ENCODE data around the gene NR1H2. TPM values are rescaled to one million over a fixed set of nuclear protein-coding genes. Genes with fewer than 3 reads are reported as not detected.

Gene NR1H2
- total RNA-seq, 1 donor from 2014 or later: 15.1 TPM

- no peak for DNase-seq (ENCODE audit: low spot score in 2 of 2)
- no peak for FAIRE-seq
These were observed 22.6 kb downstream of the NR1H2 start for GRCh38 chr19:50398675-50399367.

- DNase-seq (ENCODE audit: low spot score in 2 of 2) (no peak), FAIRE-seq (no peak)
These were observed 23.1 kb downstream of the NR1H2 start for GRCh38 chr19:50399368-50399745.

- DNase-seq (ENCODE audit: low spot score in 2 of 2): no peak
- FAIRE-seq: no peak
These were observed 25.6 kb downstream of the NR1H2 start for GRCh38 chr19:50401605-50402450.

DNA sequence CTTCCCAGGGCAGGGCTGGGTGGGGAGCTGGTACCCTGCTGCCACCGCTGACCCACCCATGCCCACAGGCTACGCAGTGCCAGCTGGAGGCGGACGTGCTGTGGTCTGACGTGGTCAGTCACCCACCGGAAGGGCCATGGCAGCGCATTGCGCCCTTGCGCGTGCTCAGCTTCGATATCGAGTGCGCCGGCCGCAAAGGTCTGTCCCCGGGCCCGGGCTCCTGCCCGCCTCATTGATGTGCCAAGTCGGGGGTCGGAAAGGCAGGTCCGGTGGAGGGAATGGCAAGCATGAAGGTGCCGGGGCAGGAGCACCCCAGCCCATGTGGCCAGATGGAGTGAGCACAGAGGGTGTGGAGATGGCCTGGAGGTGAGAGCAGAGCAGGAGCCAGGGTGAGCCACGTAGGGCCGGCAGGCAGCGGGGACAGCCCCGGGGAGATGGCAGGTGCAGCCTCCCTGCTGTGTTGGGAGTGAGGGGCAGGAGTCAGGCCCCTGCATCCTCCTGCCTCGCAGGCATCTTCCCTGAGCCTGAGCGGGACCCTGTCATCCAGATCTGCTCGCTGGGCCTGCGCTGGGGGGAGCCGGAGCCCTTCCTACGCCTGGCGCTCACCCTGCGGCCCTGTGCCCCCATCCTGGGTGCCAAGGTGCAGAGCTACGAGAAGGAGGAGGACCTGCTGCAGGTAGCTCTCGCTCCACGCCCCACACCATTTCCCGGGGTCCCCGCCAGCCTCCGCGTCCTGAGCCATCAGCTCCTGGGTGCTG, 26.5 kb downstream of the NR1H2 start:
- DNase-seq (ENCODE audit: low spot score in 2 of 2) (no peak), FAIRE-seq (no peak)

- DNase-seq (ENCODE audit: low spot score in 2 of 2) (no peak), FAIRE-seq (no peak)
These were observed 30.0 kb downstream of the NR1H2 start for GRCh38 chr19:50406156-50406820.

GRCh38 chr19:50406829-50407228, 30.6 kb downstream of the NR1H2 start:
- DNase-seq (ENCODE audit: low spot score in 2 of 2) (no peak), FAIRE-seq (no peak)

- no peak for DNase-seq (ENCODE audit: low spot score in 2 of 2)
- FAIRE-seq: no peak
These were observed 33.1 kb downstream of the NR1H2 start for GRCh38 chr19:50409347-50409746.

GRCh38 chr19:50410109-50410508, 33.9 kb downstream of the NR1H2 start:
- FAIRE-seq (no peak), DNase-seq (ENCODE audit: low spot score in 2 of 2) (no peak)

DNA sequence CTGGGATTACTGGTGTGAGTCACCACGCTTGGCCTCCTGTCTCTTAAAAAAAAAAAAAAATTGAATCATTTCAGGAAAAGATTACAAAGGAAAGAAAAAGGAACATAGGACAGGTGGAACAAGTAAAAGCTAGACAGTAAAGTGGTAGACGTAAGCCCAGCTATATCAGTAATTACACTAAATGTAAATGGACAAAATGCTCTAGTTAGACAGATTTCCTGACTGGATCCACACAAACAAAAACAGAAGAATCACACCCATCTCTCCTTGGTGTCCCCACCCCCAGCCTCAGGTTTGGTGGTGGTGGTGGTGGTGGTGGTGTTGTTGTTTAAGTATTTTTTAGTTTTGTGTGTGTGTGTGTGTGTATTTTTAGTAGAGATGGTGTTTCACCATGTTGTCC, 36.2 kb downstream of the NR1H2 start:
- FAIRE-seq (no peak), DNase-seq (ENCODE audit: low spot score in 2 of 2) (no peak)

- FAIRE-seq (no peak), DNase-seq (ENCODE audit: low spot score in 2 of 2) (no peak)
These were observed 36.8 kb downstream of the NR1H2 start for GRCh38 chr19:50413096-50413495.

GRCh38 chr19:50413531-50413930, 37.3 kb downstream of the NR1H2 start:
- DNase-seq (ENCODE audit: low spot score in 2 of 2) (no peak), FAIRE-seq (no peak)

DNA sequence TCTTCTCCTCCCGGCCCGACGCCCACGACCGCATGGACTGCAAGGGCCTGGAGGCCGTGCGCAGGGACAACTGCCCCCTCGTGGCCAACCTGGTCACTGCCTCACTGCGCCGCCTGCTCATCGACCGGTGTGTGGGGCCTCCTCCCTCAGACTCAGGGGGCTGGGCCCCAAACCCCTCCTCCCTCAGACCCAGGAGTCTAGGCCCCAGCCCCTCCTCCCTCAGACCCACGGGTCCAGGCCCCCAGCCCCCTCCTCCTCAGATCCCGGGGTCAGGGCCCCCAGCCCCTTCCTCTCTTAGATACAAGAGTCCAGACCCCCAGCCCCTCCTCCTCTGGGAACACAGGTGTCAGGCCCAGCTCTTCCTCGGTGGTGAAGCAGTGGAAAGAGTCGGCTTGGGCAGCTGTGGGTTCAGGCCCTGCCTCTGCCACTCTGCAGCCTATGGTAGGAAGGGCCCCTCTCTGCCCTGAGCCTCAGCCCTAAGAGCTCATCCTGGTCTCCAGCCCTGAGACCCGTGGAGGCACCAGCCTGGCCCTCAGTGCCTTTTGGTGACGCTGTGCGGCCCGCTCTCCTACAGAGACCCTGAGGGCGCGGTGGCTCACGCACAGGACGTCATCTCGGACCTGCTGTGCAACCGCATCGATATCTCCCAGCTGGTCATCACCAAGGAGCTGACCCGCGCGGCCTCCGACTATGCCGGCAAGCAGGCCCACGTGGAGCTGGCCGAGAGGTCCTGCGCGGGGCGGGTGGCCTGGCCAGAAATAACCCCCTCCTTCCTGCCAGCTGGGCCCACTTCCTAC, 38.8 kb downstream of the NR1H2 start:
- FAIRE-seq (no peak), DNase-seq (ENCODE audit: low spot score in 2 of 2) (peak; percentile 81 to 91)

DNA sequence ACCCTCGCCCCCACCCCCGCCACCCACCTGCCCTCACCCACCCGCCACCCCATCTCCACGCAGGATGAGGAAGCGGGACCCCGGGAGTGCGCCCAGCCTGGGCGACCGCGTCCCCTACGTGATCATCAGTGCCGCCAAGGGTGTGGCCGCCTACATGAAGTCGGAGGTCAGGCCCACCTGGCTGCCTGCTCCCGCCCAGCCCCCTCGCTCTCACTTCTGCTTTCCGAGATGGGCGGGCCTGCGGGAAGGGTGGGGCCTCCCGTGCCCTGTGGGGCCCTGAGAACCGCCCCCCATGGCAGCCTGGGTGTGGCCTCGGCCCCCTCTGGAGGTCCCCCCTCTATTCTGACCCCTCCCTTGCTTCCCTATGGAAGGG, 39.4 kb downstream of the NR1H2 start:
- FAIRE-seq (no peak), DNase-seq (ENCODE audit: low spot score in 2 of 2) (no peak)

DNA sequence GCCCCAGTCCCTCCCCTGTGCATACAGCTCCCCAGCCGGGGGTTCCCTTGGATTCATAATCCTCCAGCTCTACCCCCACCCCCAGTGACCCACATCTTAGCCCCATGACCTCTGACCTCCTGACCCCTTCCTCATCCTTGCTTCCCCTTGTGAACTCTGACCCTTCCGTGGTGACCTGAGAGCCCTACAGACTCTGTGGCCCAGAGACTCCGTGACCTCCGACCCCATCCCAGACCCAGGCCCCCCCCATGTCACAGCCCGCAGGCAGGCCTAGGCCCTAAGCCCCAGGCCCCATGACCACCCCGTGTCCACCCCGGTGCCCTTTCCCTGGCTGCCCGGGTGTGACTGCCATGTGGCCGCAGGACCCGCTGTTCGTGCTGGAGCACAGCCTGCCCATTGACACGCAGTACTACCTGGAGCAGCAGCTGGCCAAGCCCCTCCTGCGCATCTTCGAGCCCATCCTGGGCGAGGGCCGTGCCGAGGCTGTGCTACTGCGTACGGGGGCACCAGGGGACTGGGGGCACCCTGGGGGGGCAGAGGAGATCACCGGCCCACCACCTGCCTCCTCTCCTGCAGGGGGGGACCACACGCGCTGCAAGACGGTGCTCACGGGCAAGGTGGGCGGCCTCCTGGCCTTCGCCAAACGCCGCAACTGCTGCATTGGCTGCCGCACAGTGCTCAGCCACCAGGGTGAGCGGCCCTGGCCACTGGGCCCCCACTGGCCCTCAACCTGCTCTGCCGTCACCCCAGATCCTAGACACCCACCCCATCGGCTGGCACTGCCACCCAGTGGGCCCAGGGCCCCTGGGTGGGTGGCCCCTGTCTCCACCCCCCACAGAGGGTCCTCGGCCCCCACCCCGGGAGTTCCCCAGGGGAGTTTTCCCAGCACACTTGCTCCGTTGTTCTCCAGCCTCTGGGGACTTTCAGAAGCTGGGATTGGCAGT, 40.0 kb downstream of the NR1H2 start:
- no peak for DNase-seq (ENCODE audit: low spot score in 2 of 2)
- no peak for FAIRE-seq

- FAIRE-seq: no peak
These were observed 41.1 kb downstream of the NR1H2 start for GRCh38 chr19:50417111-50418081.

GRCh38 chr19:50418176-50419021, 42.1 kb downstream of the NR1H2 start, which contains the start of gene SPIB:
SPIB (plus strand) TSS chr19:50418938; CDS start chr19:50418963, 25 bp downstream.
- FAIRE-seq (no peak), DNase-seq (ENCODE audit: low spot score in 2 of 2) (no peak)

More at GRCh38 chr19:50417111-50418081, 41.1 kb downstream of the NR1H2 start:
- DNase-seq (ENCODE audit: low spot score in 2 of 2): no peak
